Measurements from ENCODE around the gene ARHGEF35.

GRCh38 chr7:144144426-144144825 is 51.2 kb downstream of the ARHGEF35 start:
- TF ChIP-seq, protein P1, sequence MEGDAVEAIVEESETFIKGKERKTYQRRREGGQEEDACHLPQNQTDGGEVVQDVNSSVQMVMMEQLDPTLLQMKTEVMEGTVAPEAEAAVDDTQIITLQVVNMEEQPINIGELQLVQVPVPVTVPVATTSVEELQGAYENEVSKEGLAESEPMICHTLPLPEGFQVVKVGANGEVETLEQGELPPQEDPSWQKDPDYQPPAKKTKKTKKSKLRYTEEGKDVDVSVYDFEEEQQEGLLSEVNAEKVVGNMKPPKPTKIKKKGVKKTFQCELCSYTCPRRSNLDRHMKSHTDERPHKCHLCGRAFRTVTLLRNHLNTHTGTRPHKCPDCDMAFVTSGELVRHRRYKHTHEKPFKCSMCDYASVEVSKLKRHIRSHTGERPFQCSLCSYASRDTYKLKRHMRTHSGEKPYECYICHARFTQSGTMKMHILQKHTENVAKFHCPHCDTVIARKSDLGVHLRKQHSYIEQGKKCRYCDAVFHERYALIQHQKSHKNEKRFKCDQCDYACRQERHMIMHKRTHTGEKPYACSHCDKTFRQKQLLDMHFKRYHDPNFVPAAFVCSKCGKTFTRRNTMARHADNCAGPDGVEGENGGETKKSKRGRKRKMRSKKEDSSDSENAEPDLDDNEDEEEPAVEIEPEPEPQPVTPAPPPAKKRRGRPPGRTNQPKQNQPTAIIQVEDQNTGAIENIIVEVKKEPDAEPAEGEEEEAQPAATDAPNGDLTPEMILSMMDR (IDR thresholded peaks at IDR 0.05) = no peak
- no peak for TF ChIP-seq POLR2A (IDR thresholded peaks at IDR 0.05)
